Ishikawa (cell line): ENCODE results near the gene GPC6.

ENCODE experiments used
- CEBPB ChIP-seq: IDR thresholded peaks from 2 replicates; pipeline ENCODE4 v1.6.1; 2012
- CREB1 ChIP-seq: IDR thresholded peaks from 2 replicates; pipeline ENCODE4 v1.6.1; 2012; ENCODE audit warnings: low read depth
- EGR1 ChIP-seq: IDR thresholded peaks from 2 replicates; pipeline ENCODE4 v1.6.1; 2012
- EP300 ChIP-seq: IDR thresholded peaks from 2 replicates; pipeline ENCODE4 v1.6.1; 2012; ENCODE audit warnings: borderline replicate concordance
- FOXM1 ChIP-seq: IDR thresholded peaks from 2 replicates; pipeline ENCODE4 v1.6.1; 2012; ENCODE audit warnings: low read depth, borderline replicate concordance
- MAX ChIP-seq: IDR thresholded peaks from 2 replicates; pipeline ENCODE4 v1.6.1; 2012
- NFIC ChIP-seq: IDR thresholded peaks from 2 replicates; pipeline ENCODE4 v1.6.1; 2012
- RAD21 ChIP-seq: IDR thresholded peaks from 2 replicates; pipeline ENCODE4 v1.6.1; 2012; ENCODE audit warnings: low read depth
- REST ChIP-seq: IDR thresholded peaks from 2 replicates; pipeline ENCODE4 v1.6.1; 2012; ENCODE audit warnings: low read depth, mild to moderate bottlenecking
- TAF1 ChIP-seq: IDR thresholded peaks from 2 replicates; pipeline ENCODE4 v1.6.1; 2012; ENCODE audit warnings: low read depth, mild to moderate bottlenecking
- TCF12 ChIP-seq: IDR thresholded peaks from 2 replicates; pipeline ENCODE4 v1.6.1; 2012; ENCODE audit warnings: low read depth
- TEAD4 ChIP-seq: IDR thresholded peaks from 2 replicates; pipeline ENCODE4 v1.6.1; 2012
- USF1 ChIP-seq: IDR thresholded peaks from 2 replicates; pipeline ENCODE4 v1.6.1; 2012
- YY1 ChIP-seq: IDR thresholded peaks from 2 replicates; pipeline ENCODE4 v1.6.1; 2012; ENCODE audit warnings: low read depth
- ZBTB7A ChIP-seq: IDR thresholded peaks from 2 replicates; pipeline ENCODE4 v1.6.1; 2012; ENCODE audit warnings: low read depth

GPC6 gene

GRCh38 chr13:94198681-94199080 lies 972.1 kb downstream of the GPC6 start:
- TF ChIP-seq NFIC (no peak), RAD21 (no peak), YY1 (no peak), MAX (no peak), CEBPB (no peak), TEAD4 (no peak), ZBTB7A (no peak)

GRCh38 chr13:94199135-94199534 lies 972.5 kb downstream of the GPC6 start:
- TF ChIP-seq FOXM1, result no peak
- no peak for TF ChIP-seq YY1
- TF ChIP-seq CREB1, result no peak
- no peak for TF ChIP-seq NFIC

- TF ChIP-seq RAD21, result no peak
- TF ChIP-seq CREB1, result no peak
- TF ChIP-seq YY1, result no peak
- no peak for TF ChIP-seq EP300
- no peak for TF ChIP-seq EGR1
- no peak for TF ChIP-seq REST
- no peak for TF ChIP-seq FOXM1
- TF ChIP-seq MAX, result no peak
- no peak for TF ChIP-seq TAF1
- no peak for TF ChIP-seq CEBPB
- no peak for TF ChIP-seq TEAD4
- no peak for TF ChIP-seq NFIC
- TF ChIP-seq ZBTB7A, result no peak
- TF ChIP-seq TCF12, result no peak
- TF ChIP-seq USF1, result no peak
These were observed 974.4 kb downstream of the GPC6 start for GRCh38 chr13:94201022-94201421.

GRCh38 chr13:94204163-94204562 lies 977.6 kb downstream of the GPC6 start:
- no peak for TF ChIP-seq USF1
- no peak for TF ChIP-seq TAF1
- TF ChIP-seq REST, result no peak
- TF ChIP-seq EP300, result no peak
- no peak for TF ChIP-seq CREB1
- TF ChIP-seq EGR1, result no peak
- no peak for TF ChIP-seq NFIC
- no peak for TF ChIP-seq ZBTB7A
- no peak for TF ChIP-seq FOXM1
- TF ChIP-seq RAD21, result no peak
- no peak for TF ChIP-seq TCF12
- TF ChIP-seq CEBPB, result no peak
- TF ChIP-seq MAX, result no peak
- TF ChIP-seq TEAD4, result no peak
- no peak for TF ChIP-seq YY1

- no peak for TF ChIP-seq ZBTB7A
- TF ChIP-seq USF1, result no peak
- TF ChIP-seq NFIC, result no peak
- TF ChIP-seq EGR1, result no peak
These were observed 978.3 kb downstream of the GPC6 start for GRCh38 chr13:94204946-94205345.

- TF ChIP-seq YY1 (no peak), TAF1 (no peak), ZBTB7A (no peak), CEBPB (no peak), USF1 (no peak), REST (no peak), EGR1 (no peak), FOXM1 (no peak), EP300 (no peak), RAD21 (no peak), TCF12 (no peak), MAX (no peak), NFIC (no peak), CREB1 (no peak), TEAD4 (no peak)
These were observed 979.3 kb downstream of the GPC6 start for GRCh38 chr13:94205896-94206295.
